IMR-90 (cell line): ENCODE results near the gene CLIC4. TPM values are rescaled to one million over a fixed set of nuclear protein-coding genes. Genes with fewer than 3 reads are reported as not detected.

ENCODE experiments used
- ATAC-seq: fragments of 200-7000 bp; cut with Tn5 transposase; 2 replicates; pipeline ENCODE4 v1.9.1; 2020; ENCODE audit warnings: low read depth, mild to moderate bottlenecking, moderate library complexity
- BruUV-seq: library from RNA; stranded (reverse); fragments of 400-500 nt; replicated peaks from 2 replicates; lab custom pipeline; 2021; lab: Mats Ljungman, UMichigan
- CTCF ChIA-PET: fragments of 300-600 bp; formaldehyde crosslinking; extraction: SDS; loops from one replicate; lab custom pipeline; 2021; ENCODE audit warnings: antibody characterized with exemption; lab: Yijun Ruan, JAX
- POLR2A ChIA-PET: fragments of 300-600 bp; sonication (Branson Sonifier 250); formaldehyde crosslinking; loops from one replicate; lab custom pipeline; 2022; ENCODE audit warnings: antibody characterized with exemption; ENCODE audit not compliant: unreplicated experiment; lab: Charles Lee
- DNase-seq: peaks from one replicate; pipeline ENCODE4 v3.0.0; 2013
- H2AFZ ChIP-seq: replicated peaks from 2 replicates; pipeline ENCODE3; 2013; ENCODE audit warnings: low read length, mild to moderate bottlenecking; ENCODE audit not compliant: poor library complexity
- H2AK5ac ChIP-seq: 2 replicates; pipeline ENCODE4 v1.6.1; 2013; ENCODE audit warnings: low read depth, low read length, inconsistent platforms
- H2AK9ac ChIP-seq: replicated peaks from 2 replicates; pipeline ENCODE3; 2013; ENCODE audit warnings: mild to moderate bottlenecking, low read depth, low read length, moderate library complexity; ENCODE audit not compliant: poor library complexity
- H2BK120ac ChIP-seq: 2 replicates; pipeline ENCODE4 v1.6.1; 2013; ENCODE audit warnings: low read depth, low read length, inconsistent platforms
- H2BK15ac ChIP-seq: 3 replicates; pipeline ENCODE4 v1.6.1; 2013; ENCODE audit warnings: low read depth, low read length, inconsistent platforms
- H2BK20ac ChIP-seq: 2 replicates; pipeline ENCODE4 v1.6.1; 2013; ENCODE audit warnings: low read depth, mild to moderate bottlenecking, inconsistent platforms, low read length, moderate library complexity
- H2BK5ac ChIP-seq: 2 replicates; pipeline ENCODE4 v1.6.1; 2013; ENCODE audit warnings: mild to moderate bottlenecking, low read depth, low read length, inconsistent platforms; ENCODE audit not compliant: poor library complexity, severe bottlenecking
- H3K14ac ChIP-seq: replicated peaks from 2 replicates; pipeline ENCODE4 v1.6.1; 2013; ENCODE audit warnings: low read depth, low read length, inconsistent platforms
- H3K18ac ChIP-seq: 2 replicates; pipeline ENCODE4 v1.6.1; 2013; ENCODE audit warnings: low read depth, low read length, control low read depth
- H3K23ac ChIP-seq: 2 replicates; pipeline ENCODE4 v1.6.1; 2013; ENCODE audit warnings: low read depth, low read length, inconsistent platforms
- H3K27ac ChIP-seq: 2 replicates; pipeline ENCODE4 v1.5.1; 2013; ENCODE audit warnings: mild to moderate bottlenecking, control low read depth, low read length; ENCODE audit not compliant: insufficient read depth
- H3K27me3 ChIP-seq: 2 replicates; pipeline ENCODE4 v1.6.1; 2013; ENCODE audit warnings: low read length; ENCODE audit not compliant: control insufficient read depth, insufficient read depth
- H3K36me3 ChIP-seq: 2 replicates; pipeline ENCODE4 v1.6.1; 2013; ENCODE audit warnings: low read length, mixed read lengths; ENCODE audit not compliant: control insufficient read depth, insufficient read depth
- H3K4ac ChIP-seq: 2 replicates; pipeline ENCODE4 v1.6.1; 2013; ENCODE audit warnings: low read depth, low read length, inconsistent platforms
- H3K4me1 ChIP-seq: 2 replicates; pipeline ENCODE4 v1.6.1; 2013; ENCODE audit warnings: low read length, mixed read lengths; ENCODE audit not compliant: control insufficient read depth, insufficient read depth
- H3K4me2 ChIP-seq: 2 replicates; pipeline ENCODE4 v1.6.1; 2013; ENCODE audit warnings: low read depth, mild to moderate bottlenecking, control low read depth, low read length, moderate library complexity
- H3K4me3 ChIP-seq: 2 replicates; pipeline ENCODE4 v1.5.1; 2013; ENCODE audit warnings: low read depth, mild to moderate bottlenecking, control low read depth, low read length, moderate library complexity; ENCODE audit not compliant: insufficient read depth
- H3K56ac ChIP-seq: 2 replicates; pipeline ENCODE4 v1.6.1; 2013; ENCODE audit warnings: low read length, inconsistent platforms; ENCODE audit not compliant: insufficient read depth; ENCODE audit errors: extremely low read depth
- H3K79me1 ChIP-seq, 2 experiments: 2 replicates each; pipeline ENCODE4 v1.6.1; 2013; ENCODE audit warnings: low read length in 2 of 2, inconsistent platforms in 1 of 2, low read depth in 1 of 2
- H3K9ac ChIP-seq: 2 replicates; pipeline ENCODE4 v1.6.1; 2013; ENCODE audit warnings: low read depth, low read length, control low read depth
- H3K9me1 ChIP-seq: 2 replicates; pipeline ENCODE4 v1.6.1; 2013; ENCODE audit warnings: low read length, inconsistent platforms; ENCODE audit not compliant: insufficient read depth
- H3K9me3 ChIP-seq: 2 replicates; pipeline ENCODE4 v1.6.1; 2013; ENCODE audit warnings: low read length; ENCODE audit not compliant: control insufficient read depth, insufficient read depth
- H4K20me1 ChIP-seq: 2 replicates; pipeline ENCODE4 v1.6.1; 2013; ENCODE audit warnings: low read length, inconsistent platforms; ENCODE audit not compliant: insufficient read depth
- H4K5ac ChIP-seq: 2 replicates; pipeline ENCODE4 v1.6.1; 2013; ENCODE audit warnings: mild to moderate bottlenecking, low read depth, low read length, control low read depth
- H4K8ac ChIP-seq, 2 experiments: 2 replicates each; pipeline ENCODE4 v1.6.1; 2013; ENCODE audit warnings: low read depth in 2 of 2, low read length in 2 of 2, control low read depth in 1 of 2, inconsistent platforms in 1 of 2
- H4K91ac ChIP-seq: 2 replicates; pipeline ENCODE4 v1.6.1; 2013; ENCODE audit warnings: low read depth, low read length, inconsistent platforms; ENCODE audit not compliant: insufficient read depth
- CHD1 ChIP-seq: IDR thresholded peaks from 2 replicates; pipeline ENCODE4 v1.6.1; 2012; ENCODE audit warnings: low read depth, low read length, improper control_type of control experiment
- NFE2L2 ChIP-seq: fragments of 150-350 bp; IDR thresholded peaks from 2 replicates; pipeline ENCODE4 v1.6.1; 2016; ENCODE audit warnings: low read depth, mild to moderate bottlenecking, low read length
- POLR2A ChIP-seq: IDR thresholded peaks from 2 replicates; pipeline ENCODE4 v1.6.1; 2012; ENCODE audit warnings: mild to moderate bottlenecking, low read depth, low read length
- RCOR1 ChIP-seq: IDR thresholded peaks from 2 replicates; pipeline ENCODE4 v1.6.1; 2012; ENCODE audit warnings: mild to moderate bottlenecking, low read length, improper control_type of control experiment; ENCODE audit not compliant: insufficient replicate concordance
- SMC3 ChIP-seq: fragments of 150-350 bp; IDR thresholded peaks from 2 replicates; pipeline ENCODE4 v1.6.1; 2016; ENCODE audit warnings: low read depth, mild to moderate bottlenecking, antibody characterized with exemption, low read length, moderate library complexity
- WGBS, 2 experiments: methylation state at CpG; one replicate each; pipeline versions ENCODE4 v1.1.5 to v1.1.7; 2013; ENCODE audit warnings: missing lambda C conversion rate in 2 of 2; ENCODE audit not compliant: insufficient read length in 1 of 2; ENCODE audit errors: extremely low coverage in 2 of 2; 5-methylcytosine and 5-hydroxymethylcytosine counted together
- dilution Hi-C: fragments of 300-500 bp; cut with HindIII; formaldehyde crosslinking; loops from one replicate; pipeline ENCODE4 v1.14.3; 2018; ENCODE audit warnings: low sequenced_read_pairs; ENCODE audit not compliant: unreplicated experiment
- in situ Hi-C: fragments of 300-500 bp; cut with MboI; formaldehyde crosslinking; loops from 3 replicates; pipeline ENCODE4 v1.14.3; 2019; ENCODE audit warnings: low sequenced_read_pairs, inconsistent platforms, mixed read lengths
- intact Hi-C: fragments of 100-400 bp; cut with micrococcal nuclease; formaldehyde crosslinking; loops from 2 replicates; pipeline ENCODE4 v1.10.0; 2022
- polyA plus RNA-seq, 3 experiments: library from polyadenylated mRNA; depleted of rRNA; stranded (reverse); fragments of >200 nt; gene quantifications; 2 replicates each; pipeline ENCODE4 v1.2.3, GENCODE V29; 2012; ENCODE audit warnings: low replicate concordance in 1 of 3
- total RNA-seq: library from RNA; depleted of rRNA; stranded (reverse); fragments of >200 nt; gene quantifications from 2 replicates; pipeline ENCODE4 v1.2.3, GENCODE V29; 2012
- TF ChIP-seq, protein P1 (sequence below): fragments of 150-350 bp; IDR thresholded peaks from 2 replicates; pipeline ENCODE4 v1.6.1; 2017; ENCODE audit warnings: mild to moderate bottlenecking, antibody characterized with exemption, low read length, low read depth
- TF ChIP-seq, protein P2 (sequence below): fragments of 150-350 bp; IDR thresholded peaks from 2 replicates; pipeline ENCODE4 v1.6.1; 2016; ENCODE audit warnings: low read depth, mild to moderate bottlenecking, low read length, moderate library complexity, borderline replicate concordance
- TF ChIP-seq, protein P3 (sequence below): conservative IDR thresholded peaks from 2 replicates; pipeline ENCODE4 v1.5.1; 2012; ENCODE audit warnings: mild to moderate bottlenecking, low read depth, low read length, improper control_type of control experiment

Gene CLIC4
- total and polyA plus RNA-seq, 2 of the 4 experiments (the other 2 are of a cell fraction): 242 to 392 TPM

GRCh38 chr1:24732186-24732885 lies 12.9 kb upstream of the CLIC4 start:
- dilution Hi-C loops: no loop called here
- no peak overlapping the region; the same call in 1 of the 2 replicates for H2BK20ac ChIP-seq
- no peak overlapping the region for H2AK9ac ChIP-seq
- H4K8ac ChIP-seq: no peak overlapping the region
- ChIA-PET CTCF (interaction anchor here (0.6 kb wide), 3 partner anchors 83 to 256 kb away, joined by 3 read pairs; no protein-coding TSS in a partner anchor), POLR2A (no interaction called here)
- peaks cover 21% of the 10 kb centered on the region for H3K4me1 ChIP-seq
- no peaks in the 10 kb centered on the region for H3K36me3 ChIP-seq
- H3K14ac ChIP-seq: no peak overlapping the region
- no peaks in the 10 kb centered on the region for H3K9me3 ChIP-seq
- TF ChIP-seq RCOR1 (no peak), POLR2A (no peak), SMC3 (no peak), CHD1 (no peak), NFE2L2 (no peak)
- TF ChIP-seq, protein P1, sequence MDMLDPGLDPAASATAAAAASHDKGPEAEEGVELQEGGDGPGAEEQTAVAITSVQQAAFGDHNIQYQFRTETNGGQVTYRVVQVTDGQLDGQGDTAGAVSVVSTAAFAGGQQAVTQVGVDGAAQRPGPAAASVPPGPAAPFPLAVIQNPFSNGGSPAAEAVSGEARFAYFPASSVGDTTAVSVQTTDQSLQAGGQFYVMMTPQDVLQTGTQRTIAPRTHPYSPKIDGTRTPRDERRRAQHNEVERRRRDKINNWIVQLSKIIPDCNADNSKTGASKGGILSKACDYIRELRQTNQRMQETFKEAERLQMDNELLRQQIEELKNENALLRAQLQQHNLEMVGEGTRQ: no peak
- TF ChIP-seq, protein P2, sequence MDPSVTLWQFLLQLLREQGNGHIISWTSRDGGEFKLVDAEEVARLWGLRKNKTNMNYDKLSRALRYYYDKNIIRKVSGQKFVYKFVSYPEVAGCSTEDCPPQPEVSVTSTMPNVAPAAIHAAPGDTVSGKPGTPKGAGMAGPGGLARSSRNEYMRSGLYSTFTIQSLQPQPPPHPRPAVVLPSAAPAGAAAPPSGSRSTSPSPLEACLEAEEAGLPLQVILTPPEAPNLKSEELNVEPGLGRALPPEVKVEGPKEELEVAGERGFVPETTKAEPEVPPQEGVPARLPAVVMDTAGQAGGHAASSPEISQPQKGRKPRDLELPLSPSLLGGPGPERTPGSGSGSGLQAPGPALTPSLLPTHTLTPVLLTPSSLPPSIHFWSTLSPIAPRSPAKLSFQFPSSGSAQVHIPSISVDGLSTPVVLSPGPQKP: no peak
- TF ChIP-seq, protein P3, sequence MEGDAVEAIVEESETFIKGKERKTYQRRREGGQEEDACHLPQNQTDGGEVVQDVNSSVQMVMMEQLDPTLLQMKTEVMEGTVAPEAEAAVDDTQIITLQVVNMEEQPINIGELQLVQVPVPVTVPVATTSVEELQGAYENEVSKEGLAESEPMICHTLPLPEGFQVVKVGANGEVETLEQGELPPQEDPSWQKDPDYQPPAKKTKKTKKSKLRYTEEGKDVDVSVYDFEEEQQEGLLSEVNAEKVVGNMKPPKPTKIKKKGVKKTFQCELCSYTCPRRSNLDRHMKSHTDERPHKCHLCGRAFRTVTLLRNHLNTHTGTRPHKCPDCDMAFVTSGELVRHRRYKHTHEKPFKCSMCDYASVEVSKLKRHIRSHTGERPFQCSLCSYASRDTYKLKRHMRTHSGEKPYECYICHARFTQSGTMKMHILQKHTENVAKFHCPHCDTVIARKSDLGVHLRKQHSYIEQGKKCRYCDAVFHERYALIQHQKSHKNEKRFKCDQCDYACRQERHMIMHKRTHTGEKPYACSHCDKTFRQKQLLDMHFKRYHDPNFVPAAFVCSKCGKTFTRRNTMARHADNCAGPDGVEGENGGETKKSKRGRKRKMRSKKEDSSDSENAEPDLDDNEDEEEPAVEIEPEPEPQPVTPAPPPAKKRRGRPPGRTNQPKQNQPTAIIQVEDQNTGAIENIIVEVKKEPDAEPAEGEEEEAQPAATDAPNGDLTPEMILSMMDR: no peak
- no peak overlapping the region for H3K23ac ChIP-seq
- peaks cover 18% of the 10 kb centered on the region for H3K9me1 ChIP-seq
- peak overlapping the region; percentile 25 for H2AK5ac ChIP-seq
- H3K9ac ChIP-seq: no peak overlapping the region
- peaks cover 0 to 9% of the 10 kb centered on the region in 2 experiments; a peak in 2 of 4 replicates for H3K79me1 ChIP-seq
- intact Hi-C loops: no loop called here
- no peak overlapping the region for H3K4me3 ChIP-seq
- H2AFZ ChIP-seq: no peak overlapping the region
- H3K56ac ChIP-seq: no peak overlapping the region
- no peaks in the 10 kb centered on the region for H3K27me3 ChIP-seq
- H4K20me1 ChIP-seq: no peaks in the 10 kb centered on the region
- DNase-seq: no peak
- no peak overlapping the region for H3K18ac ChIP-seq
- no peak overlapping the region for H4K5ac ChIP-seq
- no peak overlapping the region for H2BK120ac ChIP-seq
- ATAC-seq: no peak
- in situ Hi-C loops: no loop called here
- peak overlapping the region; percentile 60; the same call in 2 of the 3 replicates for H2BK15ac ChIP-seq
- H3K4ac ChIP-seq: 0 out of 2 replicates have a peak overlapping the region, but pooled peaks have one; percentile 54
- BruUV-seq: no TSS peak
- no peak overlapping the region for H3K4me2 ChIP-seq
- no CpG with 5 or more reads among the region's 4 CpGs for WGBS, 2 experiments
- H3K27ac ChIP-seq: no peak overlapping the region
- 0 out of 2 replicates have a peak overlapping the region, but pooled peaks have one; percentile 4 for H4K91ac ChIP-seq
- H2BK5ac ChIP-seq: no peak overlapping the region
